Right forelimb (tissue), 1 donor: ENCODE results near the gene RNF121.

Experiments
- DNase-seq: peaks from one replicate; pipeline ENCODE4 v3.0.0-alpha.2; 2018

Gene RNF121

DNA sequence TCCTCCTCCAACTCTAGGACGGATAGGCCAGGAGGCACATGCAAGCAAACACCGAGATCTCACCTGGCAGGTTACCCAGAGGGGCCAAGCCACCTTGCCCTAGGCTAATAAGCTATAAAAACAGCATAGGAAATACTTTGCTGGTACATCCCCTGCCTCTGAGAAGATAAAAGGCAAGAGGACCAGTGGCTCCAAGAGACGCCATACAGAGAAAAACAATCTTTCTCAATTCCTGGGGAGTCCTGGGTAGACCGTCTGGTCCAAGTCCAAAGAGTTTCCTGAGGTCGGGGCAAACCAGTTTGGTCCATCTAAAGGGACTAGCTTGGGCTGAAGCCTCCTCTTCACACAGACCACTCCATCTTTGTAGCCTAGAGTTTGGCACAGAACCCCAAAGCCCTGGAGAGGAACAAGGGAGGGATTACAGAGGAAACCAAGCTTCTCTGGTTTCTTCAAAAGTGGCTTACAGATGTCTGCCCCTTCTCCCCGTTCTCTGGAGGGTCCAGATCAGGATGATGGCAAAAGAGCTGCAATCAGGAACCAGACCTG, 111.1 kb downstream of the RNF121 start:
- no peak for DNase-seq

DNA sequence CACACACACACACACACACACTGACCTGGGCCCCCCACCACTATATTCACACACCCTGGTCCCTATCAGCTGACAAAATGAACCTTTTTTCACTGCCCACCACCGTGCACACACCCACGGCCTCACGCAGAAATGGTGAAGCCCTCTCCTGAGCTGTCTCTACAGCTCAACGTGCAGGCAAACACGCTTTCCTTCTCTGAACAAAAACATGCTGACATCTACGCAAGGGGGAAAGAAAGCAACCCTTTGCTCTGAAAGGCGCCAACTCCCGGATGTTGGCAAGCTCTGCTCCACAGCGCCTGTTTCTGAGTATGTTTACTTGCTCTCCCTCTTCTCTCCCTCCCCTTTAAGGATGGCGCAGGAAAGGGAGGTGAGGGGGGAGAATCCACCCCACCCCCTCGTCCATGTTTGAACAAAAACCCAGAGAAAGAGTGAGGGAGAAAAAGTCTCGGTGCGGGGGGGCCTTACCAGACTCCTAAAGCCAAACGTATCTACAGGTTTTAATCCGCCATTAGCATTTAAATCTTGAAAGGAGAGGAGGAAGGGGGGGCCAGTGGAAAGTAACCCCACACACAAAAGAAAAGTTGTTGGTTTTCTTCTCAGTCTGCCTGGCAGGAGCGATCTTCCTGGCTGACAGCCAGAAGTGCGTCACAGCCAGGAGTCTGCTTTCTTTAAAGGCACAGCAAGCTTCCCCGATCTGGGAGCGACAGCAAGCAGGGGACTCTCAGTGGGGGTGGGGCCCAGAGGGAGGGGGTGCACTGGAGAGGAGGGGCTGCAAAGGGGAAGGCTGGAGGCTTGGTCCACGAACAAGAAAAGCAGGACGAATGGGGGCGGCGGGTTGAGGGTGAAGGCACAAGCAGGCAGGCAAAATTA, 111.9 kb downstream of the RNF121 start:
- peak; percentile 98 for DNase-seq

DNA sequence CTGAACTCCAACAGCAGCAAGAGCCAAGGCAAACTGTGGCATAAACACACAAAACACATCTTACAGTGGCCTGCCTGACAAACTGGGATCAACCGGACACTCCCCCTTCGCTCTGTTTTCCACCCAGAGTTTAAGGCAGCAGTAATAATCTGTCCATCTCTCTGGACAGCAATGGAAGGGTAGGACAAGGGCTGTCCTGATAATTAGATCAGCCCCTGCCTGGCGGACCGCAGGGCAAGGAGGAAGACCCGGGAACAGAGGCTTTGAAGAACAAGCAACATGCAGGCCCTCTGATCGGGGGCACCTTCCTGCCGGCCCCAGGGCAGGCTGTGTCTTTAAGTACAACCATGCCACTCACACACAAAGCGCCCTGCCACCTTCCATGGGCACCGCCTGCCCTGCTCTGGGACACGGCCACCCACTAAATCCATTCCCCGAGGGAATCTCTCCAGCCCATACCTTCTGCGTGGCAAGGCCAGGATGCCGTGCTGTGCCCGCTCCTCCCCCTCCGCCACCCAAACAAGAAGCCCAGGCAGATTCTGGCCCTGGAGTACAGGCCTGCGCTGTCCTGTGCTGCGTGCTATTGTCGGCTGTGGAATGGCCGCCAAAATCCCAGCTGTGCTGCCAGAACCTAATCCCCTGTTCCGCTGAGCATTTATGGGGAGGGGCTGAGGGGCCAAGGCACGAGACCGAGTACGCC, 112.7 kb downstream of the RNF121 start:
- peak; percentile 90 for DNase-seq

DNA sequence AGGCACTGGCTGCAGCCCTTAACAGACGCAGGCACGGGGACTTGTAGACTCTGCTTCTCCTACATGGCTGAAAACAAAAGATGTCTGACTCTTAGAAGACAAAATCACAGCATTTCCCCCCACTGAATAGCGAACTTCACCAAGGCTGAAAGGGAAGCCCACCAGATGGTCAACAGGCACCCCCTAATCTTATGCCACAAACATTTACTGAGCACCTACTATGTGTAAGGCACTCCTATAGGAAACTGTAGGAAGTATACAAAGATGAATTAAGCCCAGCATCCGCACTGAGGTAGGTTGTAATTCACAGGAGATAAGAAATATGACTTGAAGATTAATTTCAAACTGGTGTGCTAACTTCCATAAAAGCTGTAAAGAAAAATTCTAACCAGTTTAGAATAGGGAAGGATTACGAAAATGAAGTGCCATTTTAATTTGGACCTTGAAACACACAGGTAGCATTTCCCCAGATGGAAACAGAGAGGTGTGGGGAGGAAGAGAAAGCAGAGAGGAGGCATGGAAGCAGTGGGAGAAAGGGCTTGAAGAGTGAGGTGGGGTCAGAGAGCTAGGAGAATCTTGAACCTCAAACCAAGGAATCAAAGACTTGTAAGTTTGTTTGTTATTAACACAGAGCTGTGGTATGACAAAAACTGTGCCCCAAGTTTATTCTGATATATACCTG, 113.4 kb downstream of the RNF121 start:
- no peak for DNase-seq

DNA sequence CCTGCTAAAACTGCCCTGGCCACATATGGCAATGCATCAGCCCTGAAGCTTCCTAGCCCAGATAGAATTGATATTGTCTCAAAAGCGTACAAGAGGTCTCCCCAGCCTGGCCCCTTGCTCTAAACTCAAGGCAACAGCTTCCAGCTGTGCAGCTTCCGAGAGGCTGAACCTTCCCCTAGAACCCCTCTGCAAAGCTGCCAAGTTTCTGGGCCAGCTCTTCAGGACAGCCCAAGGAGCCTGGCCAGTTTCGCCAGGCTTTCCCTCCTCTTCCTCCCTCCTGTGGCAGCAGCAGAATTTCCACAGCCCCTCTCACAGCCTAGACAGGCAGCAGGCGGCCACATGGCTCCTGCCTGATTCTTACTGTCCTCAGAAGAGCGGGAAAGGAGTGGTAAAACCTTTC, 117.0 kb downstream of the RNF121 start:
- no peak for DNase-seq
